GM12891 (cell line): Measurements from ENCODE around the gene IGFBP6.

Source experiments
- POLR2AphosphoS5 ChIP-seq: IDR thresholded peaks from 2 replicates; pipeline ENCODE4 v1.6.1; 2011; ENCODE audit warnings: low read depth, low read length, control low read depth
- SPI1 ChIP-seq: IDR thresholded peaks from 2 replicates; pipeline ENCODE4 v1.6.1; 2011; ENCODE audit warnings: low read depth, low read length, control low read depth

- TF ChIP-seq POLR2AphosphoS5 = no peak
- no peak for TF ChIP-seq SPI1
Observed at GRCh38 chr12:53145383-53146260, 48.2 kb downstream of the IGFBP6 start.
